SK-N-MC (cell line): ENCODE results near the gene MS4A18.

Source experiments
- DNase-seq: peaks from one replicate; pipeline ENCODE4 v3.0.0-alpha.2; 2011; ENCODE audit warnings: low read depth, low spot score
- H3K27ac ChIP-seq: fragments of 200-600 bp; sonication (generic); 2 replicates; pipeline ENCODE4 v1.5.1; 2016; ENCODE audit warnings: mixed run types
- H3K36me3 ChIP-seq: fragments of 200-600 bp; sonication (generic); 2 replicates; pipeline ENCODE4 v1.6.1; 2017; ENCODE audit warnings: antibody characterized with exemption, low read length, mixed read lengths; ENCODE audit not compliant: insufficient read depth
- H3K4me3 ChIP-seq: fragments of 200-600 bp; sonication (generic); 2 replicates; pipeline ENCODE4 v1.5.1; 2016
- H3K9ac ChIP-seq: fragments of 200-600 bp; sonication (generic); 2 replicates; pipeline ENCODE4 v1.8.0; 2017; ENCODE audit warnings: mixed run types, mixed read lengths; ENCODE audit not compliant: insufficient read length
- H3K9me3 ChIP-seq: fragments of 200-600 bp; sonication (generic); 2 replicates; pipeline ENCODE4 v1.6.1; 2017; ENCODE audit warnings: low read depth, mild to moderate bottlenecking, antibody characterized with exemption, low read length, moderate library complexity, mixed read lengths
- EZH2 ChIP-seq: fragments of 200-600 bp; sonication (generic); IDR thresholded peaks from one replicate; pipeline ENCODE4 v1.6.1; 2017; ENCODE audit warnings: antibody characterized with exemption
- FOXP2 ChIP-seq: optimal IDR thresholded peaks from 2 replicates; pipeline ENCODE3; 2011; ENCODE audit warnings: mild to moderate bottlenecking, moderate library complexity; ENCODE audit not compliant: insufficient read depth; ENCODE audit errors: extremely low read length, control extremely low read depth
- POLR2AphosphoS5 ChIP-seq: IDR thresholded peaks from 2 replicates; pipeline ENCODE4 v1.6.1; 2012; ENCODE audit warnings: mild to moderate bottlenecking, low read depth, low read length, borderline replicate concordance

MS4A18 gene

DNA sequence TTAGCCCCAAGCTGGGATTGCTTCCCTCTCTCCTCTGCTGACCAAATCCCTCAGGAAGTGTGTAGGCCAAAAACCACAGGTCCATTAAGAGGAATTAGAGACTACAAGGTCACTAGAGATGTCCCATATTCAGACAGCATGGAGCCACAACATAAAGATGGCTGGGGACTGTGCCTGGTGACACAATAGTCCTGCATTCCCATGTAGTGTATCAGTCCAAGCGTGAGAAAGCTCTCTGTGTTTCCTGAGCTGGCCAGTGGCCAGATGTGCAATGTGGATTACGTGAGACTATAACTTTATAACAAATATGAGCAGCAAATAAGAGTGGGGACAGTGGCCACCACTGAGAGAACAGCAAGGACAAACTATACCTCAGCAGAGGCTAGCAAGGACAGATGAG is 53.1 kb downstream of the MS4A18 start:
- TF ChIP-seq FOXP2, result no peak
- TF ChIP-seq POLR2AphosphoS5, result no peak
- no peak for TF ChIP-seq EZH2
- no peak for DNase-seq
- Histone ChIP-seq H3K4me3 (no peak overlapping the region), H3K9me3 (no peaks in the 10 kb centered on the region), H3K9ac (no peak overlapping the region), H3K36me3 (no peaks in the 10 kb centered on the region), H3K27ac (no peak overlapping the region)

DNA sequence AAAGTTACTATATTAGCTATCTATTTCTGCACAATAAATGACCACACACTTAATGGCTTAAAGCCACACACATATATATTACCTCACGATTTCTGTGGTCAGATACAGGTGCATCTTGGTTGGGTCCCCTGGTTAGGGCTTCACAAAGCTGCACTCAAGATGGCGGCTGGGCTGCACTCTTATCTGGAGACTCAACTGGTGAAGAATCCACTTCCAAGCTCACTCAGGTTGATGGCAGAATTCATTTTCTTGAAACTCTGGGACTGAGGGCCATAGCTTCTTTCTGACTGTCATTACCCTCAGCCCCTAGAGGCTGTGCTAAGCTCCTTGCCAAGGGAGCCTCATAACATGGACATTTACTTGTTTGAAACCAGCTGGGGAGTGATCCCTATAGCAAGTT is 55.5 kb downstream of the MS4A18 start:
- no peak for TF ChIP-seq POLR2AphosphoS5
- H3K9ac ChIP-seq, result no peak overlapping the region
- DNase-seq, result no peak
- H3K27ac ChIP-seq, result no peak overlapping the region
- H3K4me3 ChIP-seq, result no peak overlapping the region
- H3K36me3 ChIP-seq, result no peaks in the 10 kb centered on the region
- H3K9me3 ChIP-seq, result no peaks in the 10 kb centered on the region

DNA sequence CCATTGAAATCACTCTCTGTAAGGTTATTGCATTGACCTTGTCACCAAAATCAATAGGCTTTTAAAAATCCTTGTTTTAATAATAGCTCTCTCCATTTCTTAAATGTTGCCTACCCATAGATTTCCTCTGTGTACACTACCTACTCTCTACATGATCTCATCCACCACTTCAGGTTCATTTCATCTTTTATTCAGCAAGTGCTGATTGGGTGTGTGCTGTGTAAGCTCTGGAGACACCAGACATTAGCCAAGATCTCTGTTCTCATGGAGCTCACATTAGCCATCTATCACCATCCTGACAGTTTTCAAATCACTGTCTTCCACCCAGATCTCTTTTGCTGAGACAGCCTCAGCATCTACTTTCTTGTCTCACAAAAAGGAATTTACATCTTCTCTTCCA is 56.3 kb downstream of the MS4A18 start:
- Histone ChIP-seq H3K9me3 (no peaks in the 10 kb centered on the region), H3K9ac (no peak overlapping the region)
- TF ChIP-seq FOXP2 (no peak), EZH2 (no peak), POLR2AphosphoS5 (no peak)

DNA sequence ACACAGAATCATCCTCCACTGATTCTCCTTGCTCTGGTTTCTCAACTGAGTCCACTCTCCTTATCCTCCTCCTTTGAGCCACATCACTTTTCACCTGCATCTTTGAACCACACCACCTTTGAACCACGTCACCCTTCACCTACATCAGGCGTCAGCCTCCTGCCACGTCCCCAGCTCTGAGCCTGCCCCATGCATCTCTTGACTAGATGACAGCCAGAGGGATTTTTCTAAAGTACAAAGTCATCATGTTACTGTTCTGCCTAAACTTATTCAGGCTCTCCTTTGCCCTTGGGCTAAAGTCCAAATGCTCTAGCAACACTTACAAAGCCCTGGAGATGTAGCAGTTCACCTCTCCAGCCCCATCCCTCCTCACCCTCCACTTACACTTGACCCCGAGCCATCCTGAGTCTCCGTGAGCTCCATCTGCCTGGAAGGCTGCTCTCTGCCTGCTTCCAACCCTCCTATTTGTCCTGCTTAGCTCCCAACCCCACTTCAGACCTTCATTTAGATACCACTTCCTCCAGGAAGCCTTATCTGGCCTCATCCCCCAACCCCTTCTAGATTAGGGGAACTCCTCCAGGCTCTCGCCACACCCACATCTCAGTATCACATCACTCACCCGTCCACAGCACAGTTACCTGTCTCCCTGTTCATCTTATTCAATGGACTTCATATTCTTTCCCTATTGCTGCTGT is 56.9 kb downstream of the MS4A18 start:
- Histone ChIP-seq H3K9ac (no peak overlapping the region), H3K27ac (no peak overlapping the region), H3K4me3 (no peak overlapping the region), H3K9me3 (no peaks in the 10 kb centered on the region), H3K36me3 (no peaks in the 10 kb centered on the region)
- no peak for DNase-seq
- TF ChIP-seq EZH2 (no peak), FOXP2 (no peak), POLR2AphosphoS5 (no peak)

More for the DNA sequence above, 56.3 kb downstream of the MS4A18 start:
- H3K27ac ChIP-seq, result no peak overlapping the region
- DNase-seq, result no peak
- H3K4me3 ChIP-seq, result no peak overlapping the region
- no peaks in the 10 kb centered on the region for H3K36me3 ChIP-seq

DNA sequence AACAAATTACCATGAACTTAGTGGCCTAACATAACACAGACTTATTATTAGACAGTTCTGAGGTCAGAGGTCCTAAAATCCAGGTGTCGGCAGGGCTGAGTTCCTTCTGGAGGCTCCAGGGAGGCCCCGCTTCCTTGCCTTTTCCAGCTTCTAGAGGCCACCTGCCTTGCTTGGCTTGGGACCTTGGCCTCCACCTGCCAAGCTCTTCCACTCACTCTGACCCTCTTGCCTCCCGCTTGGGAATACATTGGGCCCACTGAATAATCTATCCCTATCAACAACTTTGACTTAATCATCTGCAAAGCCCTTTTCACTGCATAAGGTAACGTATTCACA is 57.4 kb downstream of the MS4A18 start:
- no peak for DNase-seq
- Histone ChIP-seq H3K9ac (no peak overlapping the region), H3K4me3 (no peak overlapping the region), H3K36me3 (no peaks in the 10 kb centered on the region), H3K9me3 (no peaks in the 10 kb centered on the region), H3K27ac (no peak overlapping the region)
- no peak for TF ChIP-seq EZH2

DNA sequence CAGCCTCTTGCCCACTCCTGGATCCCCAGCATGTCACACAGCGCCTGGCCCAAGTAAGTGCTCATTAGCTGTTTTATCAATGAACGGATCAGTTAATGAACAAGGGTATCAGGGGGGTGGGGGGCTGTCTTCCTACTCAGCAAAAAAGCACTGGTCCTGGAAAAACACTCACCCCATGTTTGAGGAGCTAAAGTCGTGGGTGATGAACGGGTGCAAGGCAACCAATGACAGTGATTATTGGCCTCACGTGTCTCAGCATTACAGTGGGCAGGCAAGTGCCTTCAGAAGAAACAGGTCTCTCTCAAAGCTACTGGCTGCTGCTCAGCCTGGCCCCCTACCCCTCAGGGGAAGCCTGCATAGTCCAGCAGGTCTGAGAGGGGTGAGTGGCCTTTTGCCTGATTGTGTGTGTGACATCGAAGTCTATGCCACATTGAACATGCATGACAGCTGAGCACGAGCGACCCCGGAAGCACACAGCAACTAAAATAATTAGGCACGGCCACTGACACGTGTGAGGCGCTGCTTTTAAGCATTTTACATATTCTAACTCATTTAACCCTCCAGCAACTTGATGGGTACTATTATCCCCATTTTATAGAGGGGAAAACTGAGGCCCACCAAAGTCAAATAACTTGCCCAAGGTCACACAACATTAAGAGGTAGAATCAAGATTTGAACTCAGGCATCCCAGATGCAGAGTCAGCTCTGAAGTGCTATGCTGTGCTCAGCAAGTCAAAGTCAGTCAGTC is 58.0 kb downstream of the MS4A18 start:
- no peak overlapping the region for H3K9ac ChIP-seq
- no peak overlapping the region for H3K27ac ChIP-seq
- DNase-seq, result no peak
- no peaks in the 10 kb centered on the region for H3K36me3 ChIP-seq
- TF ChIP-seq POLR2AphosphoS5 (no peak), EZH2 (no peak), FOXP2 (no peak)
- H3K4me3 ChIP-seq, result no peak overlapping the region
- no peaks in the 10 kb centered on the region for H3K9me3 ChIP-seq

DNA sequence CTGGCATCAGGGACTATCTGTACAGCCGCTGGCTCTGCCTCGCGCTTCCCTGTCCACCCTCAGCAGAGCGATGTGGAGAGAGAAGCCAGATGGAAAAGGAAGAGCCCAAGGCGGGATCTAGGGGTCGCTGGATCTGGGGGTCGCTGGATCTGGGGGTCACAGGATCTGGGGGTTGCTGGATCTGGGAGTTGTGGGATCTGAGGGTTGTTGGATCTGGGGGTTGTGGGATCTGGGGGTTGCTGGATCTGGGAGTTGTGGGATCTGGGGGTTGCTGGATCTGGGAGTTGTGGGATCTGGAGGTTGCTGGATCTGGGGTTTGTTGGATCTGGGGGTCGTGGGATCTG is 58.6 kb downstream of the MS4A18 start:
- Histone ChIP-seq H3K36me3 (no peaks in the 10 kb centered on the region), H3K9me3 (no peaks in the 10 kb centered on the region), H3K9ac (no peak overlapping the region), H3K4me3 (no peak overlapping the region), H3K27ac (no peak overlapping the region)
- TF ChIP-seq EZH2 (no peak), FOXP2 (no peak), POLR2AphosphoS5 (no peak)
- no peak for DNase-seq

DNA sequence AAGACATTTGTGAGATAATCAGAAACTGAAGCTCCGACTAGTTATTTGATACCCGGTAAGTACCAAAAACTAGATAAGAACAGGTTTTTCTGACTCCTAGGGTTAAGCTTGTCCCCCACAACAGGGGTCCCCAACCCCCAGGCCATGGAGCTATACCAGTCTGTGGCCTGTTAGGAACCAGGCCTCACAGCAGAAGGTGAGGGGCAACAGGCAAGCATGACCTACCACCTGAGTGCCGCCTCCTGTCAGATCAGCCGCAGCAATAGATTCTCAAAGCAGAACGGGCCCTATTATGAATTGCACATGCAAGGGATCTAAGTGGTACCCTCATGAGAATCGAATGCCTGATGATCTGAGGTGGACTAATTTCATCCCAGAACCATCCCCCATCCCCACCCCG is 59.4 kb downstream of the MS4A18 start:
- DNase-seq, result no peak
- Histone ChIP-seq H3K9me3 (no peaks in the 10 kb centered on the region), H3K4me3 (no peak overlapping the region), H3K36me3 (no peaks in the 10 kb centered on the region), H3K27ac (no peak overlapping the region), H3K9ac (no peak overlapping the region)
- no peak for TF ChIP-seq EZH2
- TF ChIP-seq FOXP2, result no peak
- TF ChIP-seq POLR2AphosphoS5, result no peak

DNA sequence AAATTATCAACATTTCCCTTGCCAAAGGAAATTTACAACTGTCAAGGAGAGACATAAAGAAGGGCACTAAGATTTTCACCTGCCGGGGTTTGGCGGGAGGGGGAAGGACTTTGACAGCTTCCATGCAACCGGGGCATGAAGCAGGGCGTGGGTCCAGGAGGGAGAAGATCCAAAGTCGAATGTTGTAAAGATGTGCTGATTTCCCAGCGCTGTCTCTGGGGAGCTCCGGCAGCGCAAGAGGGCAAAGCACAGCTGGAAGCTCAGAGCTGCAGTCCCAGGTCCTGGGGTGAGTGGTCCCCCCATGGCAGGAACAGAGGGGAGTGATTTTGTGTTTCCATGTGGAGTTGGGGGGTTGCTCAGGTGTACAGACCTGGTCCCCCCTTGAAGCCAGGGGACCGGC is 60.6 kb downstream of the MS4A18 start, which contains the start of gene MS4A10:
Gene MS4A10, plus strand, starts transcription at position 198 of the 400 bp plus-strand sequence. CDS start 5,003 bp downstream, outside the sequence.
- no peak within 1 kb of the TSS for H3K27ac ChIP-seq

More for the DNA sequence above, 60.6 kb downstream of the MS4A18 start, which contains the start of gene MS4A10:
- H3K4me3 ChIP-seq, result no peak within 1 kb of the TSS
- no peaks in the 10 kb centered on the region for H3K9me3 ChIP-seq
- H3K9ac ChIP-seq, result no peak within 1 kb of the TSS
- TF ChIP-seq FOXP2 (no peak), EZH2 (no peak), POLR2AphosphoS5 (no peak)
- H3K36me3 ChIP-seq, result no peaks in the 10 kb centered on the region
- DNase-seq, result no peak
